ENCODE measurements around the gene TP53RK. TPM values are rescaled to one million over a fixed set of nuclear protein-coding genes. Genes with fewer than 3 reads are reported as not detected.

TP53RK gene
- total RNA-seq, 1 donor from 2014 or later, result 13.6 TPM

DNA sequence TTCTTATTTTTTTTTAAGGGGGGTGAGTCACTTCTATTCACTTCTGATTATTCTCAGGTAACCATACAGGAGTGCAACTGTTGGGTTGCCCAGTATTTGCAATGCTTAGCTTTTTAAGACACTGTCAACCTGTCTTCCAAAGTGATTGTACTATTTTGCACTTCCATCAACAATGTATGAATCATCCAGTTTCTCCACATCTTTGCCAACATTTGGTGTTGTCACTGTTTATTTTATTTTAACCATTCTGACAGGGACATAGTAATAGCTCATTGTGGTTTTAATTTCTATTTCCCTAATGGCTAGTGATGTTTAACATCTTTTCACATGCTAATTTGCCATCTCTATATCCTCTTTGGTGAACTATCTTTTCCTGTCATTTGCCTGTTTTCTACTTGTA, 36.5 kb downstream of the TP53RK start:
- no peak overlapping the region for H3K4me3 Mint-ChIP-seq (ENCODE audit: unreplicated experiment)

DNA sequence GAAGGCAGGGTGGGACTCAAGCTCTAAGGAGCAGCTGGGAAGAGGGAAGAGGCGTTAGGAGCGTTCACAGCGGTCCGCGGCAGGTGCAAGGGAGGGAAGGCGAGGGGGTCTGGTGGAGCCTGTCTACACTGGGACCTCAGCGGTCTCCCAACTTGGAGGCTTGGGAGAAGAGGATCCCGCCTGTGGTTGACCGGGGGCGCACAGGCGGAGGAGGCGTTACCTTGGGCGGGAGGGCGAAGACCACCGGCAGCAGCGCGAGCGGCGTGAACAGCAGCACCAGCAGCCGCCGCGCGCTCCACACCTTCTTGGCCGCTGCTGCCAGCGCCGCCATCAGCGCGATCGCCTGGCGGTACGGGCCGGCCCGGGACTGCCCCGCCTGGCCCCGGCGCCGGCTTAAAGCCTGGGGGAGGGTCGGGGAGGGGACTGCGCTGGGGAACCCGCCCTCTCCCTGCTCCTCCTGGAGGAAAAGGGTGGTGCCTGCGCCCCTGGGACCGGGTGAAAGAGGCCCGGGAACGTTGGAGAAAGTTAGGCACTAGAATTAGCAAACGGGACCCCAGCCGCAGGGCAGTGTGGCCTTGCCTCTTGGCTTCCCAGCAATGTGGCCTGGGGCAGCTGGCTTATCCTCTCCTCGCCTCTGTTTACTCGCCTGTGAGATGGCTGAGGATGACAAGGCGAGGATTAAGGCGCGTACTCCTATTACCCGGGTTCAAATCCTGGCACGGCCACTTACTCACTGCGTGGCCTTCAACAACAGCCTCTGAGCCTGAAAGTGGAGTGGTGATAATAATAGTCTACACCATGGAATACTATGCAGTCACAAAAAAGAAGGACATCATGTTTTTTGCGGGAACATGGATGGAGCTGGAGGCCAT, 37.9 kb downstream of the TP53RK start, which contains the start of gene SLC13A3:
Gene SLC13A3 (minus strand): TSS at position 369 of the 872 bp plus-strand sequence. CDS start 38 bp downstream, at position 331.
- Mint-ChIP-seq H3K36me3 (ENCODE audit: unreplicated experiment) (no peaks in the 10 kb centered on the region), H3K4me3 (ENCODE audit: unreplicated experiment) (no peak within 1 kb of the TSS), H3K27ac (ENCODE audit: unreplicated experiment) (no peak within 1 kb of the TSS), H3K9me3 (ENCODE audit: unreplicated experiment) (no peaks in the 10 kb centered on the region), H3K4me1 (ENCODE audit: unreplicated experiment) (no peaks in the 10 kb centered on the region), H3K27me3 (ENCODE audit: unreplicated experiment) (peaks cover 54% of the 10 kb centered on the region)
- TF ChIP-seq, protein P1, sequence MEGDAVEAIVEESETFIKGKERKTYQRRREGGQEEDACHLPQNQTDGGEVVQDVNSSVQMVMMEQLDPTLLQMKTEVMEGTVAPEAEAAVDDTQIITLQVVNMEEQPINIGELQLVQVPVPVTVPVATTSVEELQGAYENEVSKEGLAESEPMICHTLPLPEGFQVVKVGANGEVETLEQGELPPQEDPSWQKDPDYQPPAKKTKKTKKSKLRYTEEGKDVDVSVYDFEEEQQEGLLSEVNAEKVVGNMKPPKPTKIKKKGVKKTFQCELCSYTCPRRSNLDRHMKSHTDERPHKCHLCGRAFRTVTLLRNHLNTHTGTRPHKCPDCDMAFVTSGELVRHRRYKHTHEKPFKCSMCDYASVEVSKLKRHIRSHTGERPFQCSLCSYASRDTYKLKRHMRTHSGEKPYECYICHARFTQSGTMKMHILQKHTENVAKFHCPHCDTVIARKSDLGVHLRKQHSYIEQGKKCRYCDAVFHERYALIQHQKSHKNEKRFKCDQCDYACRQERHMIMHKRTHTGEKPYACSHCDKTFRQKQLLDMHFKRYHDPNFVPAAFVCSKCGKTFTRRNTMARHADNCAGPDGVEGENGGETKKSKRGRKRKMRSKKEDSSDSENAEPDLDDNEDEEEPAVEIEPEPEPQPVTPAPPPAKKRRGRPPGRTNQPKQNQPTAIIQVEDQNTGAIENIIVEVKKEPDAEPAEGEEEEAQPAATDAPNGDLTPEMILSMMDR (IDR thresholded peaks at IDR 0.05), result no peak
- peak; percentile 79 for DNase-seq (ENCODE audit: extremely low spot score, unreplicated experiment)

More for the DNA sequence above, 36.5 kb downstream of the TP53RK start:
- no peaks in the 10 kb centered on the region for H3K4me1 Mint-ChIP-seq (ENCODE audit: unreplicated experiment)
- H3K27ac Mint-ChIP-seq (ENCODE audit: unreplicated experiment), result no peak overlapping the region
- TF ChIP-seq, protein P1 (IDR thresholded peaks at IDR 0.05), result no peak
- DNase-seq (ENCODE audit: extremely low spot score, unreplicated experiment), result no peak
- peaks cover 4% of the 10 kb centered on the region for H3K9me3 Mint-ChIP-seq (ENCODE audit: unreplicated experiment)
- no peaks in the 10 kb centered on the region for H3K36me3 Mint-ChIP-seq (ENCODE audit: unreplicated experiment)
- H3K27me3 Mint-ChIP-seq (ENCODE audit: unreplicated experiment), result peaks cover 46% of the 10 kb centered on the region

DNA sequence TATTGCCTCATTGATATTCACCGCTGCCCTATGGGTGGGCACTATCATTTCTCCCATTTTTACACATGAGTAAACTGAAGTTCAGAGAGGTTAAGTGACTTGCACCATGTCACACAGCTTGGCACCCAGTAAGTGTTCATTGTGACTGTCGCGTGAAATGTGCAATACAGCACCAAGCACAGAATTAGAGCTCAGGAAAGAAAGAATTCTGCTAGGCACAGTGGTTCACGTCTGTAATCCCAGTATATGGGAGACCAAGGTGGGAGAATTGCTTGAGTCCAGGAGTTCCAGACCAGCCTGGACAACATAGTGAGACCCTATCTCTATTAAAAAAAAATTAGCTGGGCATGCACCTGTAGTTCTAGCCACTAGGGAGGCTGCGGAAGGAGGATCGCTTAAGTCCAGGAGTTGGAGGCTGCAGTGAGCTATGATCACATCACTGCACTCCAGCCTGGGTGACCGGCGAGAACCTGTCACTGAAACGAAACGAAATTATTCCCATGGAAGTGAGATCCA, 38.6 kb downstream of the TP53RK start:
- Mint-ChIP-seq H3K27ac (ENCODE audit: unreplicated experiment) (no peak overlapping the region), H3K9me3 (ENCODE audit: unreplicated experiment) (no peaks in the 10 kb centered on the region), H3K4me3 (ENCODE audit: unreplicated experiment) (no peak overlapping the region), H3K4me1 (ENCODE audit: unreplicated experiment) (no peaks in the 10 kb centered on the region), H3K36me3 (ENCODE audit: unreplicated experiment) (no peaks in the 10 kb centered on the region), H3K27me3 (ENCODE audit: unreplicated experiment) (peaks cover 58% of the 10 kb centered on the region)
- DNase-seq (ENCODE audit: extremely low spot score, unreplicated experiment), result no peak
- TF ChIP-seq, protein P1 (IDR thresholded peaks at IDR 0.05), result no peak

DNA sequence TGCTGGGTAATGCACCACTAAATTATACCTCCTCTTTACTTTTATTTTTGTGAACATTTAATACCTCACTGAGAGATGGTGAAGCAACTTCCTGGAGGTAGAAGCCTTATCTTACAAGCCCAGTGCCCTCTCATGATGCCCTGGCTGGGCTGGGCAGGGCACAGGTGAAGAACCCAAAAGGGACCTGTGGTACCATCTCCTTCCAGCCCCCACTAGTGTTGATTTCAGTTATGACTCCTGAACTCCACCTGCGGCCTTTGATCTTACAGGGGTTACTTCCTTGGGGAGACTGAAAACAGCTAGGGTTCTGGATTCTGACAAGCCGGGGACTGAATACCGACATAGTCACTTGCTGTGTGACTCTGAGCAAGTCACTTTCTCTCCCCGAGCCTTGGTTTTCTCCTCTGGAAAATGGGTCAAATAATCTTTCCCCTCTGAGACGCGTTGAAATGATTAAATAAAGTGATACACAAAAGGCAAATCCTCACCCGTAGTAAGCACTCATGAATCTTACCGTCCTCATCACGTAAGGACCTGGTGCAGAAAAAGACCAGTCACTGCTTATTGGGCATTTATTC, 39.2 kb downstream of the TP53RK start:
- Mint-ChIP-seq H3K4me3 (ENCODE audit: unreplicated experiment) (no peak overlapping the region), H3K9me3 (ENCODE audit: unreplicated experiment) (no peaks in the 10 kb centered on the region), H3K36me3 (ENCODE audit: unreplicated experiment) (no peaks in the 10 kb centered on the region), H3K4me1 (ENCODE audit: unreplicated experiment) (no peaks in the 10 kb centered on the region), H3K27me3 (ENCODE audit: unreplicated experiment) (peaks cover 64% of the 10 kb centered on the region), H3K27ac (ENCODE audit: unreplicated experiment) (no peak overlapping the region)
- TF ChIP-seq, protein P1 (IDR thresholded peaks at IDR 0.05), result no peak
- peak; percentile 54 for DNase-seq (ENCODE audit: extremely low spot score, unreplicated experiment)

DNA sequence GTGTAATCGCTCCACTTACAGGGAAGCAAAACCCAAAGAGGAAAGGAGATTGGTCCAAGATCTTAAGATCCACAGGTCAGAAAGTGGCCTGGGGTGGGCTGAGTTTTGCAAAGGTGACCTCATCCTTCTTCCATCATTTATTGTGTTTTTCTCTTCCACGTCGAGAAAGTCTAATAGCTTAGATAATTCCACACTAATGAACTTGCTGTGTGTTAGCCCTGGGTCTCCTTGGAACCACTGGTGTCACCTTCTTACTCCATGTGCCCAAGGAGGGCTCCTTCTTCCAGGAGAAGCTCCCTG, 39.6 kb downstream of the TP53RK start:
- H3K27me3 Mint-ChIP-seq (ENCODE audit: unreplicated experiment), result peaks cover 66% of the 10 kb centered on the region

More for the DNA sequence above, 39.6 kb downstream of the TP53RK start:
- Mint-ChIP-seq H3K4me3 (ENCODE audit: unreplicated experiment) (no peak overlapping the region), H3K36me3 (ENCODE audit: unreplicated experiment) (no peaks in the 10 kb centered on the region), H3K4me1 (ENCODE audit: unreplicated experiment) (no peaks in the 10 kb centered on the region), H3K27ac (ENCODE audit: unreplicated experiment) (no peak overlapping the region), H3K9me3 (ENCODE audit: unreplicated experiment) (no peaks in the 10 kb centered on the region)
- DNase-seq (ENCODE audit: extremely low spot score, unreplicated experiment), result no peak
- TF ChIP-seq, protein P1 (IDR thresholded peaks at IDR 0.05), result no peak

Data from osteocyte (in vitro differentiated cells).